Body of pancreas (tissue), 4 donors: ENCODE measurements around the gene LPAR1. TPM values are rescaled to one million over a fixed set of nuclear protein-coding genes. Genes with fewer than 3 reads are reported as not detected.

Experiments used
- ATAC-seq: fragments of 150-250 bp; one replicate; pipeline ENCODE4 v1.9.1; 2016
- DNase-seq, 4 donors: peaks; one replicate each; pipeline ENCODE4 v3.0.0-alpha.2; 2019
- H3K27ac ChIP-seq, 4 donors: fragments of 200-600 bp; sonication (generic); 1 replicate in 3 of 4; 2 replicates in 1 of 4; pipeline versions ENCODE4 v1.5.1 to v1.6.1; 2016 to 2019; ENCODE audit warnings: mild to moderate bottlenecking in 1 of 4, mixed read lengths in 1 of 4, moderate library complexity in 1 of 4
- H3K27me3 ChIP-seq, 2 donors: fragments of 200-600 bp; sonication (generic); one replicate each; pipeline ENCODE4 v1.6.0; 2016; ENCODE audit warnings: mild to moderate bottlenecking in 1 of 2
- H3K36me3 ChIP-seq, 2 donors: fragments of 200-600 bp; sonication (generic); replicated peaks in 1 of 2; 2 replicates each; pipeline ENCODE4 v1.5.1; 2016; ENCODE audit warnings: low read depth in 2 of 2; ENCODE audit not compliant: insufficient read depth in 1 of 2
- H3K4me1 ChIP-seq: fragments of 200-600 bp; sonication (generic); one replicate; pipeline ENCODE4 v1.6.0; 2016
- H3K4me3 ChIP-seq, 2 donors: fragments of 200-600 bp; sonication (generic); 1 replicate in 1 of 2; 2 replicates in 1 of 2; pipeline ENCODE4 v1.5.1; 2016 to 2019
- H3K9me3 ChIP-seq, 3 donors: fragments of 200-600 bp; sonication (generic); 1 replicate in 2 of 3; 2 replicates in 1 of 3; pipeline ENCODE4 v1.5.1; 2016
- CTCF ChIP-seq, 7 experiments: fragments of 450-650 bp in 4 of 7; fragments of 200-600 bp in 3 of 7; sonication (generic) in 3 of 7; IDR thresholded peaks; one replicate each; pipeline ENCODE4 v1.5.1; 2016 to 2019; ENCODE audit warnings: antibody characterized with exemption in 7 of 7
- POLR2A ChIP-seq, 3 donors: fragments of 450-650 bp; IDR thresholded peaks; one replicate each; pipeline ENCODE4 v1.6.1; 2016; ENCODE audit warnings: antibody characterized with exemption in 3 of 3, mild to moderate bottlenecking in 2 of 3
- WGBS, 2 donors: methylation state at CpG; one replicate each; pipeline ENCODE4 v1.1.5; 2017; 5-methylcytosine and 5-hydroxymethylcytosine counted together
- intact Hi-C: fragments of 100-400 bp; cut with DNase I; formaldehyde crosslinking; loops from one replicate; pipeline ENCODE4 v1.15.1; 2023
- total RNA-seq, 2 donors: library from RNA; depleted of rRNA; stranded (reverse); fragments of >200 nt; gene quantifications; one replicate each; pipeline ENCODE4 v1.1.0, GENCODE V29; 2016

The LPAR1 gene
- total RNA-seq, 2 donors from 2014 or later, result 10.9 to 13.0 TPM

- TF ChIP-seq POLR2A (IDR thresholded peaks at IDR 0.05) (no peak), CTCF (IDR thresholded peaks at IDR 0.05) (no peak)
- Histone ChIP-seq H3K4me1 (peaks cover 2% of the 10 kb centered on the region), H3K27me3 (no peaks in the 10 kb centered on the region), H3K27ac (no peak overlapping the region), H3K4me3 (no peak overlapping the region), H3K9me3 (no peaks in the 10 kb centered on the region), H3K36me3 (no peaks in the 10 kb centered on the region)
- DNase-seq (no peak), ATAC-seq (no peak)
- WGBS, 2 donors, result 67 to 72% methylated on average over 5 of the region's 5 CpGs
- intact Hi-C loops, result no loop called here
Observed at GRCh38 chr9:111041902-111042301, 3.6 kb upstream of the LPAR1 start.

GRCh38 chr9:111040494-111040893, 2.2 kb upstream of the LPAR1 start:
- ATAC-seq (no peak), DNase-seq (no peak)
- Histone ChIP-seq H3K4me1 (peaks cover 13% of the 10 kb centered on the region), H3K9me3 (no peaks in the 10 kb centered on the region), H3K27ac (no peak overlapping the region), H3K4me3 (no peak overlapping the region), H3K36me3 (no peaks in the 10 kb centered on the region), H3K27me3 (no peaks in the 10 kb centered on the region)
- intact Hi-C loops, result no loop called here
- 88 to 90% methylated on average over 3 of the region's 3 CpGs for WGBS, 2 donors
- no peak for TF ChIP-seq POLR2A (IDR thresholded peaks at IDR 0.05)

- TF ChIP-seq POLR2A (IDR thresholded peaks at IDR 0.05) (peak in 2 of 3 donors; percentile 29 to 52), CTCF (IDR thresholded peaks at IDR 0.05) (no peak)
- DNase-seq (peak; percentile 43 to 59 (median 52)), ATAC-seq (peak; percentile 54)
- intact Hi-C loops, result no loop called here
- peak overlapping the region; percentile 65 to 94 (median 84) for H3K27ac ChIP-seq
- H3K4me1 ChIP-seq, result peaks cover 13% of the 10 kb centered on the region
- peak overlapping the region; percentile 2 to 15 for H3K4me3 ChIP-seq
- H3K36me3 ChIP-seq, result no peaks in the 10 kb centered on the region
- no peaks in the 10 kb centered on the region for H3K9me3 ChIP-seq
- WGBS, 2 donors, result 5 to 9% methylated on average over 23 of the region's 23 CpGs
- no peaks in the 10 kb centered on the region for H3K27me3 ChIP-seq
Observed at GRCh38 chr9:111039231-111039906, 1.1 kb upstream of the LPAR1 start.

- peak; percentile 45 to 64 (median 55) for DNase-seq
- peak in 3 of 7 experiments; percentile 8 to 37 (median 18) for TF ChIP-seq CTCF (IDR thresholded peaks at IDR 0.05)
- peak in 1 of 3 donors; percentile 24 for TF ChIP-seq POLR2A (IDR thresholded peaks at IDR 0.05)
- H3K27ac ChIP-seq, result peak overlapping the region; percentile 65 to 94 (median 84)
Observed at GRCh38 chr9:111037708-111038330, 451 bp downstream of the LPAR1 start.

GRCh38 chr9:111037356-111037707, 938 bp downstream of the LPAR1 start:
- ATAC-seq (peak; percentile 3), DNase-seq (no peak)
- TF ChIP-seq POLR2A (IDR thresholded peaks at IDR 0.05) (peak in 2 of 3 donors; percentile 14 to 41), CTCF (IDR thresholded peaks at IDR 0.05) (no peak)
- Histone ChIP-seq H3K27me3 (no peaks in the 10 kb centered on the region), H3K4me1 (peaks cover 18% of the 10 kb centered on the region), H3K27ac (peak overlapping the region; percentile 65 to 94 (median 84)), H3K36me3 (no peaks in the 10 kb centered on the region), H3K4me3 (peak overlapping the region; percentile 44 to 71), H3K9me3 (no peaks in the 10 kb centered on the region)
- WGBS, 2 donors, result 3 to 4% methylated on average over 13 of the region's 13 CpGs
- intact Hi-C loops, result no loop called here

More at GRCh38 chr9:111037708-111038330, 451 bp downstream of the LPAR1 start:
- peaks cover 13% of the 10 kb centered on the region for H3K4me1 ChIP-seq
- intact Hi-C loops, result no loop called here
- ATAC-seq, result peak; percentile 50
- WGBS, 2 donors, result 0 to 1% methylated on average over 3 to 53 of the region's 83 CpGs
- no peaks in the 10 kb centered on the region for H3K36me3 ChIP-seq
- H3K9me3 ChIP-seq, result no peaks in the 10 kb centered on the region
- H3K27me3 ChIP-seq, result no peaks in the 10 kb centered on the region
- H3K4me3 ChIP-seq, result peak overlapping the region; percentile 44 to 71
